H1 (cell line): ENCODE results near the gene SPAG17. TPM values are rescaled to one million over a fixed set of nuclear protein-coding genes. Genes with fewer than 3 reads are reported as not detected.

Experiments
- CTCF ChIA-PET: fragments of 300-600 bp; sonication (Branson Sonifier 250); formaldehyde crosslinking; loops from one replicate; lab custom pipeline; 2021; ENCODE audit not compliant: partially characterized antibody; lab: Charles Lee
- POLR2A ChIA-PET: fragments of 300-600 bp; sonication (Branson Sonifier 250); formaldehyde crosslinking; loops from one replicate; lab custom pipeline; 2021; ENCODE audit warnings: inconsistent platforms; ENCODE audit not compliant: partially characterized antibody; lab: Charles Lee
- DNase-seq, 2 experiments: peaks; one replicate each; pipeline versions ENCODE4 v3.0.0 to v3.0.0-alpha.2; 2010 to 2022; ENCODE audit warnings: low spot score in 2 of 2, low read depth in 1 of 2, mixed read lengths in 1 of 2
- FAIRE-seq: peaks from 2 replicates; lab custom pipeline; 2011; peaks lifted over from hg19 to GRCh38; lab: Jason Lieb, UNC
- H2AFZ ChIP-seq: 2 replicates; pipeline ENCODE4 v1.8.1; 2012; ENCODE audit warnings: low read length, inconsistent platforms
- H2AK5ac ChIP-seq: 2 replicates; pipeline ENCODE4 v1.6.1; 2013; ENCODE audit warnings: low read depth, low read length
- H2BK120ac ChIP-seq: replicated peaks from 2 replicates; pipeline ENCODE3; 2013; ENCODE audit warnings: low read depth, low read length, inconsistent platforms
- H2BK12ac ChIP-seq: 2 replicates; pipeline ENCODE4 v1.6.1; 2013; ENCODE audit warnings: low read depth, low read length
- H2BK15ac ChIP-seq: 2 replicates; pipeline ENCODE4 v1.6.1; 2013; ENCODE audit warnings: low read length
- H2BK20ac ChIP-seq: 2 replicates; pipeline ENCODE4 v1.6.1; 2013; ENCODE audit warnings: low read length
- H2BK5ac ChIP-seq: 2 replicates; pipeline ENCODE4 v1.6.1; 2013; ENCODE audit warnings: low read depth, low read length
- H3K14ac ChIP-seq: 2 replicates; pipeline ENCODE4 v1.6.1; 2013; ENCODE audit warnings: inconsistent platforms; ENCODE audit not compliant: insufficient read length
- H3K18ac ChIP-seq: 2 replicates; pipeline ENCODE4 v1.6.1; 2013; ENCODE audit warnings: low read length; ENCODE audit errors: extremely low read depth
- H3K23ac ChIP-seq: 2 replicates; pipeline ENCODE4 v1.6.1; 2013; ENCODE audit warnings: inconsistent platforms; ENCODE audit not compliant: insufficient read length
- H3K23me2 ChIP-seq: 2 replicates; pipeline ENCODE4 v1.6.1; 2013; ENCODE audit warnings: low read depth, low read length
- H3K27ac ChIP-seq: 2 replicates; pipeline ENCODE4 v1.6.1; 2011; ENCODE audit warnings: low read depth, low read length, inconsistent platforms
- H3K27me3 ChIP-seq, 4 experiments: replicated peaks in 1 of 4; 1 replicate in 1 of 4; 2 replicates in 3 of 4; pipeline versions ENCODE4 v1.6.1 to v1.8.1; 2011 to 2013; ENCODE audit warnings: low read length in 3 of 4, mild to moderate bottlenecking in 3 of 4, inconsistent platforms in 2 of 4, mixed read lengths in 2 of 4, moderate library complexity in 1 of 4; ENCODE audit not compliant: control insufficient read depth in 3 of 4, insufficient read depth in 3 of 4; ENCODE audit errors: extremely low read depth in 1 of 4
- H3K36me3 ChIP-seq, 4 experiments: 2 replicates each; pipeline versions ENCODE4 v1.6.1 to v1.8.1; 2011 to 2013; ENCODE audit warnings: mild to moderate bottlenecking in 4 of 4, low read length in 3 of 4, moderate library complexity in 2 of 4, control low read depth in 1 of 4, inconsistent platforms in 1 of 4; ENCODE audit not compliant: insufficient read depth in 4 of 4, control insufficient read depth in 2 of 4
- H3K4ac ChIP-seq: replicated peaks from 2 replicates; pipeline ENCODE3; 2013; ENCODE audit warnings: low read length, low read depth, mixed read lengths, inconsistent platforms; ENCODE audit not compliant: insufficient read length
- H3K4me1 ChIP-seq, 4 experiments: replicated peaks in 1 of 4; 1 replicate in 1 of 4; 2 replicates in 3 of 4; pipeline versions ENCODE4 v1.6.1 to v1.8.1; 2011 to 2013; ENCODE audit warnings: low read length in 3 of 4, inconsistent platforms in 2 of 4, mixed read lengths in 1 of 4; ENCODE audit not compliant: insufficient read depth in 4 of 4, control insufficient read depth in 3 of 4
- H3K4me2 ChIP-seq, 2 experiments: 2 replicates each; pipeline versions ENCODE4 v1.6.1 to v1.8.1; 2011 to 2013; ENCODE audit warnings: low read depth in 2 of 2, low read length in 2 of 2, control low read depth in 1 of 2, inconsistent platforms in 1 of 2, mild to moderate bottlenecking in 1 of 2; ENCODE audit not compliant: insufficient read depth in 1 of 2
- H3K4me3 ChIP-seq, 4 experiments: fragments of 200-600, 300-600 bp in 1 of 4; sonication (generic), shearing (Covaris generic), sonication (Bioruptor Twin) in 1 of 4; 2 replicates each; pipeline versions ENCODE4 v1.5.1 to v1.8.1; 2011 to 2016; ENCODE audit warnings: low read length in 4 of 4, low read depth in 3 of 4, control low read depth in 2 of 4, inconsistent platforms in 2 of 4, mild to moderate bottlenecking in 2 of 4, mixed read lengths in 1 of 4, moderate library complexity in 1 of 4; ENCODE audit not compliant: insufficient read depth in 2 of 4; ENCODE audit errors: extremely low read depth in 1 of 4
- H3K56ac ChIP-seq: replicated peaks from 2 replicates; pipeline ENCODE3; 2013; ENCODE audit warnings: low read depth, mild to moderate bottlenecking, mixed read lengths, low read length, inconsistent platforms; ENCODE audit not compliant: insufficient read length
- H3K79me1 ChIP-seq: 2 replicates; pipeline ENCODE4 v1.6.1; 2013; ENCODE audit warnings: low read depth, low read length, control low read depth
- H3K79me2 ChIP-seq, 2 experiments: 2 replicates each; pipeline versions ENCODE4 v1.6.1 to v1.8.1; 2012 to 2013; ENCODE audit warnings: low read length in 2 of 2, mild to moderate bottlenecking in 2 of 2, inconsistent platforms in 1 of 2; ENCODE audit not compliant: insufficient read depth in 2 of 2, control insufficient read depth in 1 of 2
- H3K9ac ChIP-seq, 4 experiments: replicated peaks in 1 of 4; 1 replicate in 1 of 4; 2 replicates in 3 of 4; pipeline versions ENCODE4 v1.6.1 to v1.8.1; 2011 to 2013; ENCODE audit warnings: low read depth in 3 of 4, low read length in 3 of 4, control low read depth in 2 of 4, mild to moderate bottlenecking in 2 of 4, moderate library complexity in 2 of 4, inconsistent platforms in 1 of 4; ENCODE audit errors: extremely low read depth in 1 of 4
- H3K9me3 ChIP-seq, 2 experiments: 2 replicates each; pipeline versions ENCODE4 v1.6.1 to v1.8.1; 2012 to 2013; ENCODE audit warnings: mild to moderate bottlenecking in 2 of 2, moderate library complexity in 2 of 2, control low read depth in 1 of 2, inconsistent platforms in 1 of 2, low read depth in 1 of 2, low read length in 1 of 2, mixed read lengths in 1 of 2; ENCODE audit not compliant: insufficient read depth in 2 of 2
- H4K20me1 ChIP-seq, 2 experiments: replicated peaks in 1 of 2; 2 replicates each; pipeline versions ENCODE3 to v1.8.1; 2011 to 2013; ENCODE audit warnings: inconsistent platforms in 2 of 2, low read length in 2 of 2, mild to moderate bottlenecking in 1 of 2; ENCODE audit not compliant: insufficient read depth in 2 of 2, control insufficient read depth in 1 of 2
- H4K5ac ChIP-seq: 2 replicates; pipeline ENCODE4 v1.6.1; 2013; ENCODE audit warnings: low read length, low read depth, mixed read lengths, inconsistent platforms; ENCODE audit not compliant: insufficient read length
- H4K8ac ChIP-seq: 2 replicates; pipeline ENCODE4 v1.8.0; 2013; ENCODE audit warnings: mild to moderate bottlenecking, moderate library complexity, low read length, inconsistent platforms; ENCODE audit not compliant: insufficient read depth; ENCODE audit errors: extremely low read depth
- H4K91ac ChIP-seq: replicated peaks from 2 replicates; pipeline ENCODE3; 2013; ENCODE audit warnings: low read length, mixed read lengths, inconsistent platforms; ENCODE audit not compliant: insufficient read length
- RAD21 ChIP-seq, 2 experiments: IDR thresholded peaks in 1 of 2; conservative IDR thresholded peaks in 1 of 2; 2 replicates each; pipeline ENCODE4 v1.6.1; 2011; ENCODE audit warnings: low read depth in 2 of 2, low read length in 2 of 2, improper control_type of control experiment in 1 of 2, inconsistent platforms in 1 of 2, mild to moderate bottlenecking in 1 of 2, moderate library complexity in 1 of 2
- TAF1 ChIP-seq: IDR thresholded peaks from 2 replicates; pipeline ENCODE4 v1.6.1; 2011; ENCODE audit warnings: mild to moderate bottlenecking, low read depth, low read length
- WGBS, 2 experiments: shearing (Covaris generic) in 1 of 2; methylation state at CpG; one replicate each; pipeline versions ENCODE4 v1.1.6 to v1.1.7; 2013 to 2015; ENCODE audit warnings: low lambda C conversion rate in 2 of 2, mixed read lengths in 2 of 2, inconsistent platforms in 1 of 2, low coverage in 1 of 2, missing lambda C conversion rate in 1 of 2; ENCODE audit not compliant: insufficient replicate concordance in 2 of 2, insufficient coverage in 1 of 2, insufficient read length in 1 of 2; ENCODE audit errors: extremely low coverage in 1 of 2, missing lambda C conversion rate in 1 of 2; 5-methylcytosine and 5-hydroxymethylcytosine counted together
- polyA plus RNA-seq, 7 experiments: library from polyadenylated mRNA; depleted of rRNA in 3 of 7; stranded (reverse) in 5 of 7; unstranded in 2 of 7; fragments of >200 nt in 5 of 7; fragments of 200-250 nt in 2 of 7; gene quantifications; 1 replicate in 5 of 7; 2 replicates in 1 of 7; 4 replicates in 1 of 7; pipeline versions ENCODE4 v1.2.1 to v1.2.3, GENCODE V29; 2011 to 2013; ENCODE audit warnings: missing spikeins in 2 of 7, mixed read lengths in 2 of 7
- total RNA-seq: library from RNA; stranded (reverse); fragmentation: NEBNext Ultra II Directional; extraction: Animal tissue kit (Norgen Biotek cat#: 25700); gene quantifications from 2 replicates; pipeline ENCODE4 v1.2.1, GENCODE V29; 2021
- TF ChIP-seq, protein P1 (sequence below), 3 experiments: IDR thresholded peaks; 1 replicate in 2 of 3; 2 replicates in 1 of 3; pipeline versions ENCODE4 v1.5.1 to v1.6.1; 2011; ENCODE audit warnings: low read length in 3 of 3, mild to moderate bottlenecking in 3 of 3, inconsistent platforms in 2 of 3, low read depth in 1 of 3, moderate library complexity in 1 of 3; ENCODE audit not compliant: insufficient read depth in 1 of 3; ENCODE audit errors: control extremely low read depth in 1 of 3

The SPAG17 gene
- total and polyA plus RNA-seq, 2 of the 8 experiments (the other 6 are each of a cell fraction or from before 2014, with no cell fraction given) = 0.56 to 0.62 TPM

DNA sequence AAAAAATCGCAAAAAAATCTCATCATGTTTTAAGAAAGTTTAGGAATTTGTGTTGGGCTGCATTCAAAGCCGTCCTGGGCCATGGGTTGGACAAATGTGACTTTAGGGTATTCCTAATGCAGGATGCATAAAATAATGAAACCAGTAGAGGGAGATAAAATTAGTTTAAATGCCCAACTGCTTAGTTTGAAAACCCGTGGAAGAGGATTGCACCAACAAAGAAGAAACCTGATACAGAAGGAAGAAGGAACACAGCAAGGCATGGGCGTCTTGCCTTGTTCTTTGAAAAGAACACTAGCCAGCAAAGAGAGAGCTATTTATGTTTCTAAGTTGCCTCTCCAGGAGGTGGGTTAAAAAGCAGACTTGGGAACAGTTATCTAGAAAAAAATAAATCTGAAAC lies 217.6 kb downstream of the SPAG17 start:
- no peak overlapping the region for H4K91ac ChIP-seq
- POLR2A ChIA-PET = interaction anchor here (1.8 kb wide), 1 partner anchor 11 kb away, joined by 4 read pairs; no protein-coding TSS in a partner anchor
- peak; percentile 72 for TF ChIP-seq TAF1
- TF ChIP-seq RAD21 (IDR thresholded peaks at IDR 0.05 in 1 of 2, conservative IDR thresholded peaks at IDR 0.05 in 1 of 2; ENCODE audit: low read depth in 2 of 2, low read length in 2 of 2) = peak in 1 of 2 experiments; percentile 31; a peak in 1 of 4 replicates
- TF ChIP-seq, protein P1, sequence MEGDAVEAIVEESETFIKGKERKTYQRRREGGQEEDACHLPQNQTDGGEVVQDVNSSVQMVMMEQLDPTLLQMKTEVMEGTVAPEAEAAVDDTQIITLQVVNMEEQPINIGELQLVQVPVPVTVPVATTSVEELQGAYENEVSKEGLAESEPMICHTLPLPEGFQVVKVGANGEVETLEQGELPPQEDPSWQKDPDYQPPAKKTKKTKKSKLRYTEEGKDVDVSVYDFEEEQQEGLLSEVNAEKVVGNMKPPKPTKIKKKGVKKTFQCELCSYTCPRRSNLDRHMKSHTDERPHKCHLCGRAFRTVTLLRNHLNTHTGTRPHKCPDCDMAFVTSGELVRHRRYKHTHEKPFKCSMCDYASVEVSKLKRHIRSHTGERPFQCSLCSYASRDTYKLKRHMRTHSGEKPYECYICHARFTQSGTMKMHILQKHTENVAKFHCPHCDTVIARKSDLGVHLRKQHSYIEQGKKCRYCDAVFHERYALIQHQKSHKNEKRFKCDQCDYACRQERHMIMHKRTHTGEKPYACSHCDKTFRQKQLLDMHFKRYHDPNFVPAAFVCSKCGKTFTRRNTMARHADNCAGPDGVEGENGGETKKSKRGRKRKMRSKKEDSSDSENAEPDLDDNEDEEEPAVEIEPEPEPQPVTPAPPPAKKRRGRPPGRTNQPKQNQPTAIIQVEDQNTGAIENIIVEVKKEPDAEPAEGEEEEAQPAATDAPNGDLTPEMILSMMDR (IDR thresholded peaks at IDR 0.05; ENCODE audit: control extremely low read depth in 1 of 3, insufficient read depth in 1 of 3, low read depth in 1 of 3, low read length in 3 of 3) = peak in 1 of 3 experiments; percentile 4; a peak in 1 of 4 replicates

More for the DNA sequence above, 217.6 kb downstream of the SPAG17 start:
- Histone ChIP-seq H3K27me3 (no peaks in the 10 kb centered on the region), H3K36me3 (peaks cover 0 to 3% (median 2%) of the 10 kb centered on the region in 4 experiments; a peak in 4 of 8 replicates), H2BK15ac (no peak overlapping the region), H3K18ac (no peak overlapping the region), H2BK5ac (no peak overlapping the region), H3K4me3 (no peak overlapping the region), H3K4ac (no peak overlapping the region), H3K79me1 (no peaks in the 10 kb centered on the region), H2BK120ac (no peak overlapping the region), H2AK5ac (no peak overlapping the region), H4K8ac (no peak overlapping the region), H2BK12ac (no peak overlapping the region), H2AFZ (no peak overlapping the region), H3K9ac (no peak overlapping the region), H4K5ac (no peak overlapping the region), H3K27ac (no peak overlapping the region), H3K4me2 (0 out of 4 replicates have a peak overlapping the region, but pooled peaks of 1 of the 2 experiments have one; percentile 26), H2BK20ac (no peak overlapping the region), H4K20me1 (no peaks in the 10 kb centered on the region), H3K4me1 (peaks cover 0 to 5% (median 1%) of the 10 kb centered on the region in 4 experiments; a peak in 4 of 7 replicates), H3K56ac (no peak overlapping the region), H3K23me2 (no peaks in the 10 kb centered on the region), H3K9me3 (no peaks in the 10 kb centered on the region), H3K14ac (no peak overlapping the region), H3K79me2 (no peaks in the 10 kb centered on the region), H3K23ac (no peak overlapping the region)
- CTCF ChIA-PET = interaction anchor here (0.6 to 1.0 kb wide), 2 partner anchors 9 to 47 kb away, joined by 3 to 4 read pairs; no protein-coding TSS in a partner anchor
- peak; percentile 45 for FAIRE-seq
- WGBS, 2 experiments = 54% methylated on average over 4 of the region's 4 CpGs; no CpG with 5 or more reads in 1 of the 2 experiments
- DNase-seq = no peak
